Thoracic aorta (tissue), 2 donors: ENCODE results near the gene IER5. TPM values are rescaled to one million over a fixed set of nuclear protein-coding genes. Genes with fewer than 3 reads are reported as not detected.

Source experiments
- ATAC-seq: fragments of 150-250 bp; one replicate; pipeline ENCODE4 v1.8.0; 2017; ENCODE audit warnings: low read depth; ENCODE audit not compliant: insufficient number of reproducible peaks, low FRiP score
- DNase-seq: peaks from one replicate; pipeline ENCODE4 v3.0.0-alpha.2; 2020; ENCODE audit warnings: low spot score
- H3K27ac ChIP-seq, 2 donors: fragments of 200-600 bp; sonication (generic); 1 replicate in 1 of 2; 2 replicates in 1 of 2; pipeline ENCODE4 v1.5.1; 2016; ENCODE audit warnings: mild to moderate bottlenecking in 2 of 2, moderate library complexity in 2 of 2
- H3K27me3 ChIP-seq: fragments of 200-600 bp; sonication (generic); replicated peaks from 2 replicates; pipeline ENCODE4 v1.6.0; 2016; ENCODE audit warnings: mild to moderate bottlenecking; ENCODE audit not compliant: insufficient read depth
- H3K36me3 ChIP-seq: fragments of 200-600 bp; sonication (generic); one replicate; pipeline ENCODE4 v1.5.1; 2016
- H3K4me1 ChIP-seq, 2 donors: fragments of 200-600 bp; sonication (generic); 1 replicate in 1 of 2; 2 replicates in 1 of 2; pipeline versions ENCODE4 v1.5.1 to v1.6.0; 2016; ENCODE audit warnings: low read depth in 2 of 2, mild to moderate bottlenecking in 1 of 2; ENCODE audit not compliant: control insufficient read depth in 1 of 2
- H3K4me3 ChIP-seq: fragments of 200-600 bp; sonication (generic); 2 replicates; pipeline ENCODE4 v1.5.1; 2016; ENCODE audit warnings: mild to moderate bottlenecking
- H3K9me3 ChIP-seq: fragments of 200-600 bp; sonication (generic); 2 replicates; pipeline ENCODE4 v1.5.1; 2016
- total RNA-seq, 2 donors: library from RNA; depleted of rRNA; stranded (reverse); fragments of >200 nt; gene quantifications; one replicate each; pipeline versions ENCODE4 v1.1.0 to v1.2.3, GENCODE V29; 2016
- TF ChIP-seq, protein P1 (sequence below): fragments of 200-600 bp; sonication (generic); IDR thresholded peaks from one replicate; pipeline ENCODE4 v1.5.1; 2019; ENCODE audit warnings: antibody characterized with exemption

IER5 gene
- total RNA-seq, 2 donors from 2014 or later: 20.2 to 55.8 TPM

DNA sequence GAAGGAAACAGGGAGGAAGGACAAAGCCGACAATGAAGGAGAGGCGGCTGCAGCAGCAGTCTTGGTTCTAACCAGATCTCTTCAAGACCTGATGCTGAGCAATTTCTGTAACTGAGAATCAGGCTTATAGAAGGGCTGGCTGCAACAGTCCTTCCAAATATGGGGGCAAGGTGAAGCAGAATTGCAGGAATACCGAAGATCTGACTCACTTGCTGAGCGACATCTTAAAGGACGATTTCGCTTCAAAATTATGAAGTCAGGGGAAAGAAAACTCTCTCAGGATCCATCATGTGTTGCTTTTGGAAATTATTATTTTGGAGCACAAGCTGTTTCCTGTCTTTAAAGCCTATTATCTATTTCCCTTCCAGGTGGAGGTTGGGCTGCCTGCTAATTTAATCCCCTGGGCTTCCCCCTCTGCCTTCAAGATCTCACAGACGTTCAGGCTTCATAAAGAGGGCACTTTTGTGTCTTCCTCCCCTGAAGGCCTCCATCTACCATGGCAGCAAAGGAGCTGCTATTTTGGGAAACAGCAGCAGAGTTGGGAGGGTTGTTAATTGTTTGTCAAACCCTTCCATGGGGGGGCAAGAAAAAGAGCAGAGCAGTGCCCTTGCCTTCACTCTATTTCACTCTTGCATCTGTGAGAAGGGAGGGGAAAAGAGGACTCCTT is 10.8 kb upstream of the IER5 start:
- TF ChIP-seq, protein P1, sequence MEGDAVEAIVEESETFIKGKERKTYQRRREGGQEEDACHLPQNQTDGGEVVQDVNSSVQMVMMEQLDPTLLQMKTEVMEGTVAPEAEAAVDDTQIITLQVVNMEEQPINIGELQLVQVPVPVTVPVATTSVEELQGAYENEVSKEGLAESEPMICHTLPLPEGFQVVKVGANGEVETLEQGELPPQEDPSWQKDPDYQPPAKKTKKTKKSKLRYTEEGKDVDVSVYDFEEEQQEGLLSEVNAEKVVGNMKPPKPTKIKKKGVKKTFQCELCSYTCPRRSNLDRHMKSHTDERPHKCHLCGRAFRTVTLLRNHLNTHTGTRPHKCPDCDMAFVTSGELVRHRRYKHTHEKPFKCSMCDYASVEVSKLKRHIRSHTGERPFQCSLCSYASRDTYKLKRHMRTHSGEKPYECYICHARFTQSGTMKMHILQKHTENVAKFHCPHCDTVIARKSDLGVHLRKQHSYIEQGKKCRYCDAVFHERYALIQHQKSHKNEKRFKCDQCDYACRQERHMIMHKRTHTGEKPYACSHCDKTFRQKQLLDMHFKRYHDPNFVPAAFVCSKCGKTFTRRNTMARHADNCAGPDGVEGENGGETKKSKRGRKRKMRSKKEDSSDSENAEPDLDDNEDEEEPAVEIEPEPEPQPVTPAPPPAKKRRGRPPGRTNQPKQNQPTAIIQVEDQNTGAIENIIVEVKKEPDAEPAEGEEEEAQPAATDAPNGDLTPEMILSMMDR: no peak
- ATAC-seq: no peak
- Histone ChIP-seq H3K27ac (no peak overlapping the region), H3K27me3 (no peaks in the 10 kb centered on the region), H3K4me3 (no peak overlapping the region), H3K36me3 (no peaks in the 10 kb centered on the region), H3K4me1 (no peaks in the 10 kb centered on the region), H3K9me3 (no peaks in the 10 kb centered on the region)
- DNase-seq: no peak

DNA sequence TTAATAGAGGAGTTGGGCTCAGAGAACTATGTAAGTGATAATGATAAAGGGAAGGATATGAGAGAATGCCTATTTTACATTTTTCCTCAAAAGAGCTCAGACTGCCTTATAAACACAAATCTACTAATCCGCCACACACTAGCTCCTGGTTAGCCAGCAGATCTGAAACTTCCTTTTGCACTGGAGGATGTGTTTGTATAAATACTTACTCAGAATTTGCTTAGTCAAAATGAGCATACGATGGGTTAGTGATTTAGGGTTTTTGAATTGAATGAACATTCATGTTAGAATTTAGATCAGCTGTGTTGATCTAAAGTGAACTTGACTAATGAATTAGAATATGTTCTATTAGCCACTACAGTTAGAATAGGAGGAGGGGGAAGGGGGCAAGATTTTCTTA is 9.1 kb upstream of the IER5 start:
- ATAC-seq: no peak
- Histone ChIP-seq H3K4me3 (no peak overlapping the region), H3K27ac (no peak overlapping the region), H3K9me3 (no peaks in the 10 kb centered on the region), H3K36me3 (no peaks in the 10 kb centered on the region), H3K27me3 (no peaks in the 10 kb centered on the region), H3K4me1 (no peaks in the 10 kb centered on the region)
- DNase-seq: no peak
- TF ChIP-seq, protein P1: no peak

DNA sequence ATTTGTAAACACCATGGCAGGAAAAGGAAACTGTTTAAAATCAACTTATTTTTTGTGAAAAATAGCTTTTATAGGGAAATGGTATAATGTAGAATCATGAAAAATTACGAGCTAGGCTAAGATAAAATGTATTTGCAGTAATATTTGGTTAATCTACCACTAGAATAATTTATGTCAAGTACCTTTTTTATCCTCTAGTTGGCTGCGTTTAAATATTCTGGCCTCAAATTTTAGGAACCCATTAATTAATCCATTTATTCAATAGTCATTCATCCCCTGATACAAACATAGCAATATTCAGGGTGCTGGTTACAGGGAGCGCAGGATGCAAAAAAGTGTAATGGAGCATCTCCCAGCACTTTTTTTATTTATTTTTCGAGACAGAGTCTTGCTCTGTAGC is 8.6 kb upstream of the IER5 start:
- no peak overlapping the region for H3K4me3 ChIP-seq
- no peaks in the 10 kb centered on the region for H3K36me3 ChIP-seq
- no peak overlapping the region for H3K27ac ChIP-seq
- no peak for DNase-seq
- H3K9me3 ChIP-seq: no peaks in the 10 kb centered on the region
- TF ChIP-seq, protein P1: no peak
- no peak for ATAC-seq
- H3K27me3 ChIP-seq: no peaks in the 10 kb centered on the region
- H3K4me1 ChIP-seq: no peaks in the 10 kb centered on the region

DNA sequence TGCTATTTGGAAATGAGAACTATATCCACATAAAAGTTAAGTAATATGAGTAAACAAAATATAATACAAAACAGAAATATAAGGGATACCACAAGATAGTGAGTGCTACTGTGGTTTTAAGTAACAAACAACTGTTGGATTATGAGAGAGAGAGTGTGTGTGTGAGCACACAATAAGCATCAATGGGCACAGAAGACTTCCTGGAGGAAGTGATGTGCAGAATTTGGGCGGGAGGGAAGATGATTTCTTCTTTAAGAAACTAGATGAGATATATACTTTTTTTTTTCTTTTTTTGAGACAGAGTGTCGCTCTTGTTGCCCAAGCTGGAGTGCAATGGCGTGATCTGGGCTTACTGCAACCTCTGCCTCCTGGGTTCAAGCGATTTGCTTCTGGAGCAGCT is 7.9 kb upstream of the IER5 start:
- H3K36me3 ChIP-seq: no peaks in the 10 kb centered on the region

DNA sequence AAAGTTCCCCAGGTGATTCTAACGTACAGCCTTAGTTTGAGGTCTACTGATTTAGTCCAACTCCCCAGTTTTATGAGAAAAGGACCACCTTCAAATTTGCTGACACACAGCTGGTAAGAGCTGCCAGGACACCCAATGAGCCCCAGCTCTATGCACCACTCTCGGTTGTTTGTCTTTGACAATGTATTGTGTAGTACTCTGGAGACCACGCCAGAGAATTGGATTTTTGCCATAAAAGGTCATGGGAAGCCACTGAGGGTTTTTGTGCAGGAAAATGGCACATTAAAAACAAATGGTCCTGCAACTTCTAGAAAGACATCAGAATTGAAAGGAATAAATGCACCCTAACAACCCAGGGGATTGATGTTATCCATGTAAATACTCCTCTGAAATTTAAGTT is 7.1 kb upstream of the IER5 start:
- no peaks in the 10 kb centered on the region for H3K36me3 ChIP-seq
- H3K4me1 ChIP-seq: no peaks in the 10 kb centered on the region
- DNase-seq (no peak), ATAC-seq (no peak)
- TF ChIP-seq, protein P1: no peak
- no peaks in the 10 kb centered on the region for H3K9me3 ChIP-seq
- no peak overlapping the region for H3K27ac ChIP-seq
- no peaks in the 10 kb centered on the region for H3K27me3 ChIP-seq
- no peak overlapping the region for H3K4me3 ChIP-seq

More for the DNA sequence above, 7.9 kb upstream of the IER5 start:
- DNase-seq (no peak), ATAC-seq (no peak)
- TF ChIP-seq, protein P1: no peak
- Histone ChIP-seq H3K27ac (no peak overlapping the region), H3K9me3 (no peaks in the 10 kb centered on the region), H3K27me3 (no peaks in the 10 kb centered on the region), H3K4me1 (no peaks in the 10 kb centered on the region), H3K4me3 (no peak overlapping the region)
